ENCODE results near the gene NPPC.

The NPPC gene

GRCh38 chr2:231942180-231942579, 16.0 kb upstream of the NPPC start:
- FAIRE-seq (no peak), DNase-seq (ENCODE audit: insufficient read length, low spot score) (no peak)
- TF ChIP-seq, protein P1, sequence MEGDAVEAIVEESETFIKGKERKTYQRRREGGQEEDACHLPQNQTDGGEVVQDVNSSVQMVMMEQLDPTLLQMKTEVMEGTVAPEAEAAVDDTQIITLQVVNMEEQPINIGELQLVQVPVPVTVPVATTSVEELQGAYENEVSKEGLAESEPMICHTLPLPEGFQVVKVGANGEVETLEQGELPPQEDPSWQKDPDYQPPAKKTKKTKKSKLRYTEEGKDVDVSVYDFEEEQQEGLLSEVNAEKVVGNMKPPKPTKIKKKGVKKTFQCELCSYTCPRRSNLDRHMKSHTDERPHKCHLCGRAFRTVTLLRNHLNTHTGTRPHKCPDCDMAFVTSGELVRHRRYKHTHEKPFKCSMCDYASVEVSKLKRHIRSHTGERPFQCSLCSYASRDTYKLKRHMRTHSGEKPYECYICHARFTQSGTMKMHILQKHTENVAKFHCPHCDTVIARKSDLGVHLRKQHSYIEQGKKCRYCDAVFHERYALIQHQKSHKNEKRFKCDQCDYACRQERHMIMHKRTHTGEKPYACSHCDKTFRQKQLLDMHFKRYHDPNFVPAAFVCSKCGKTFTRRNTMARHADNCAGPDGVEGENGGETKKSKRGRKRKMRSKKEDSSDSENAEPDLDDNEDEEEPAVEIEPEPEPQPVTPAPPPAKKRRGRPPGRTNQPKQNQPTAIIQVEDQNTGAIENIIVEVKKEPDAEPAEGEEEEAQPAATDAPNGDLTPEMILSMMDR (IDR thresholded peaks at IDR 0.05; ENCODE audit: insufficient read depth, missing control alignments): no peak

DNA sequence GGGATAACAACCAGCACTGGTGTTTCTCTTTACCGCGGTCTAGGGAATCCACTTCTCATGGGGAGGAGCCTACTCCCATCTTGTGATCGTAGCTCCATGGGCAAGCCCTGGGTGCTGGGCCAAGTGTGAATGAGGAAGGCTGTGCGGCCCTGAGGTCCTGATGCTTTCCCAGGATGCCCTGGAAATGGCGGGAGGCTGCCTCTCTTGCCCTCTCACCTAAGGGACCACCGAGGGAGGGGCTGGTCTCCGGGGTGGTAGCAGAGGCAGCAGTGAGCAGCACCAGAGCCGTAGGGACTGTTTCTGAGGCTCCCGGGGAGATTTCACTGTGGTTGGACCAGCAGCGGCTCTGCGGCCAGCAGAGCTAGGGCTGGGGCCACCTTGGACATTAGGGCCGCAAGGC, 15.5 kb upstream of the NPPC start:
- FAIRE-seq (no peak), DNase-seq (ENCODE audit: insufficient read length, low spot score) (no peak)
- TF ChIP-seq, protein P1 (IDR thresholded peaks at IDR 0.05; ENCODE audit: insufficient read depth, missing control alignments): no peak

DNA sequence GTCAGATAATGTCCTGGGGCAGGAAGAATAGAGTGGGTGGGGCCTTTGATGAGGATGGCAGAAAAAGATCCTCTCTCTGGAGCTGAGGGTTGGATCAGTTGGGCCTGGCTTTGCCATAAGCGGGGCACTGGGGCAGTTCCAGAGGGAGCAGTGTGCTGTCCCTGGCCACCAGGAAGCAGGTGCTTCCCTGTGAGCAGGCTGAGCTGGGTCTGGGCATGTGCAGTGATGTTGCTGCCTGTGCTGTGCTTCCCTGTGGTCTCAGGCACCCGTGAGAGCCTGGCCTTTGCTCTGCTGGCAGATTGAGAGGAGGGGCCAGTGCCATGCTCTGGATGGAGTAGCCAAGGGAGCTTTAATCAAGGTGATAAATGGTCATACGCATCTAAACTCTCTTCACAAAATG, 14.6 kb upstream of the NPPC start:
- TF ChIP-seq, protein P1 (IDR thresholded peaks at IDR 0.05; ENCODE audit: insufficient read depth, missing control alignments): no peak
- FAIRE-seq (no peak), DNase-seq (ENCODE audit: insufficient read length, low spot score) (no peak)

DNA sequence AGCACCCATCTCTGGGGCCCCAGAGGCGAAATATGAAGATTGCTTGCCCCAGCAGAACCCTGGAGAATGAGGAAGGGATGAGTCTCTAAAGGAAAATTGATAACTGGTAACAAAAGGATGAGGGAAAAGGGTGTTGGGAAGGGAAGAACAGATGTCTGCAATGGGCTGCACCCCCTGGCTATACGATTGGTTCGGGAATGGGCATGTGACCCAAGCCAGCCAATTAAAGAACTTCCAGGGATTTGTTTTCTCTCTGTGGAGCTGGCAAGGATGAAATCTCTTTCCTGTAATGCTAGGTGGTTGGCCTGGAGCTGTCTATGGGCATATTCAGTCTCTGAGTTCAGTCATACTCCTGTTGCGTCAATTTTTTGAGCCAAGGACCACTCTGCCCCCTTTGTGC, 12.8 kb upstream of the NPPC start:
- DNase-seq (ENCODE audit: insufficient read length, low spot score): no peak
- FAIRE-seq: no peak
- TF ChIP-seq, protein P1 (IDR thresholded peaks at IDR 0.05; ENCODE audit: insufficient read depth, missing control alignments): no peak

- TF ChIP-seq, protein P1 (IDR thresholded peaks at IDR 0.05; ENCODE audit: insufficient read depth, missing control alignments): no peak
- no peak for FAIRE-seq
These were observed 10.9 kb upstream of the NPPC start for GRCh38 chr2:231937057-231937456.

DNA sequence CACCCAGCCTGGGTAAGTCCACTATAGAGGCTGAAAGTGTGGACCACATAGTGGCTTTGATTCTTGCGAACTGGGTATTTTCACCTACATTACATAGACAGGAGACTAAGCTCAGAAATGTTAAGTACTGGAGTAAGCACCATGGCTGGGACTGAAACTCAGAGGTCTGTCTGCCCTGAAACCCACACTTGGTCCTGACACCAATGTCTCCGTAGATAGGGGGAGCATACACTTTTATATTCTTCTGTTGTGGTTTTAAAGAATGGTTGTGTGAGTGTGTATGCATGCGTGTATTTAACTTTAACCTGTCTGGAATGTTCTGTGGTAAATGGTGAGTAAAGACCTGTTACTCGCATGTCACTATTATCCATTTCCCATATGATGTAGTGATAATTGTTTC, 10.3 kb upstream of the NPPC start:
- DNase-seq (ENCODE audit: insufficient read length, low spot score) (no peak), FAIRE-seq (no peak)
- TF ChIP-seq, protein P1 (IDR thresholded peaks at IDR 0.05; ENCODE audit: insufficient read depth, missing control alignments): no peak

More at GRCh38 chr2:231937057-231937456, 10.9 kb upstream of the NPPC start:
- no peak for DNase-seq (ENCODE audit: insufficient read length, low spot score)

DNA sequence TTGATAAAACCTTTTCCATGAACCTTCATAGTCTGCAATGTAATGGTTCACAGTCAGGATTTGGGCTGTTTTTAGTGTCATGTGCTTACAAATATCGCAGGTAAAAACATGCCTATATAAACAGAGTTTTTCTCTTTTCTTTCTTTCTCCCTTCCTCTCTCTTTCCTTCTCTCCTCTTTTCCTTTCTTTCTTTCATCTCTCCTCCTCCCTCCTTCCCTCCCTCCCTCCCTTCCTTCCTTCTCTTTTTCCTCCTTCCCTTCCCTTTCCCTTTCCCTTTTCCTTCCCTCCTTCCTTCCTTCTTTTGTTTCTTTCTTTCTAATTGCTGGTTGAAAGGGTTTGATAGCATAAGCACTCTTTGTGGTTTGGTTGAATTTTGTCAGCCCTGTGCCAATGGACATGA, 9.6 kb upstream of the NPPC start:
- DNase-seq (ENCODE audit: insufficient read length, low spot score) (no peak), FAIRE-seq (no peak)
- TF ChIP-seq, protein P1 (IDR thresholded peaks at IDR 0.05; ENCODE audit: insufficient read depth, missing control alignments): no peak

Measured in D721Med (cell line).